Astrocyte of the cerebellum (primary cell): Measurements from ENCODE around the gene PDZD4.

ENCODE experiments used
- DNase-seq: peaks from one replicate; pipeline ENCODE4 v3.0.0-alpha.2; 2011; ENCODE audit warnings: low read depth
- H3K4me3 ChIP-seq: 2 replicates; pipeline ENCODE4 v1.5.1; 2011; ENCODE audit warnings: mild to moderate bottlenecking, low read depth, low read length, moderate library complexity
- in situ Hi-C: cut with HindIII; loops from 2 replicates; pipeline ENCODE4 v1.10.0; 2017; ENCODE audit warnings: low sequenced_read_pairs
- TF ChIP-seq, protein P1 (sequence below): IDR thresholded peaks from 2 replicates; pipeline ENCODE4 v1.5.1; 2012; ENCODE audit warnings: low read length, low read depth, moderate library complexity, mild to moderate bottlenecking; ENCODE audit errors: missing control alignments

Gene PDZD4

DNA sequence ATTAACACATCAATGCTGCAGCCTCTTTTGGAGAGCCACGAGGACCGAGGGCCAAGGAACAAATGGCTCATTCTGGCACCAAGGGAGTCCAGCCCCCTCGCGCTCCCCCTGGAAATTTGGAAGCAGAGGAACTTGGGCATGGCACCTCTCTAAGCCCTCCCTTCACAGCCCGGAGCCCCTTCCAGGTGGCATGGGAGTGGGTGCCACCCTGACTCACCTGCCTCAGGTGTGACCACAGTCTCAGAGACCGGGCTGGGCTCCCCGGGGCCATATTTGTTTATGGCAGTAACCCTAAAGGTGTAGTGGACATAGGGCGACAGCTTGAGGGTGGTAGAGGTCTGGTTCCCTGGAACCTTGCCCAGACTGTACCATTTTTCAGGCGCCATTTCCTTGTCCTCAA is 36.8 kb upstream of the PDZD4 start:
- in situ Hi-C loops, result no loop called here
- TF ChIP-seq, protein P1, sequence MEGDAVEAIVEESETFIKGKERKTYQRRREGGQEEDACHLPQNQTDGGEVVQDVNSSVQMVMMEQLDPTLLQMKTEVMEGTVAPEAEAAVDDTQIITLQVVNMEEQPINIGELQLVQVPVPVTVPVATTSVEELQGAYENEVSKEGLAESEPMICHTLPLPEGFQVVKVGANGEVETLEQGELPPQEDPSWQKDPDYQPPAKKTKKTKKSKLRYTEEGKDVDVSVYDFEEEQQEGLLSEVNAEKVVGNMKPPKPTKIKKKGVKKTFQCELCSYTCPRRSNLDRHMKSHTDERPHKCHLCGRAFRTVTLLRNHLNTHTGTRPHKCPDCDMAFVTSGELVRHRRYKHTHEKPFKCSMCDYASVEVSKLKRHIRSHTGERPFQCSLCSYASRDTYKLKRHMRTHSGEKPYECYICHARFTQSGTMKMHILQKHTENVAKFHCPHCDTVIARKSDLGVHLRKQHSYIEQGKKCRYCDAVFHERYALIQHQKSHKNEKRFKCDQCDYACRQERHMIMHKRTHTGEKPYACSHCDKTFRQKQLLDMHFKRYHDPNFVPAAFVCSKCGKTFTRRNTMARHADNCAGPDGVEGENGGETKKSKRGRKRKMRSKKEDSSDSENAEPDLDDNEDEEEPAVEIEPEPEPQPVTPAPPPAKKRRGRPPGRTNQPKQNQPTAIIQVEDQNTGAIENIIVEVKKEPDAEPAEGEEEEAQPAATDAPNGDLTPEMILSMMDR, result no peak
- no peak overlapping the region for H3K4me3 ChIP-seq
- no peak for DNase-seq

DNA sequence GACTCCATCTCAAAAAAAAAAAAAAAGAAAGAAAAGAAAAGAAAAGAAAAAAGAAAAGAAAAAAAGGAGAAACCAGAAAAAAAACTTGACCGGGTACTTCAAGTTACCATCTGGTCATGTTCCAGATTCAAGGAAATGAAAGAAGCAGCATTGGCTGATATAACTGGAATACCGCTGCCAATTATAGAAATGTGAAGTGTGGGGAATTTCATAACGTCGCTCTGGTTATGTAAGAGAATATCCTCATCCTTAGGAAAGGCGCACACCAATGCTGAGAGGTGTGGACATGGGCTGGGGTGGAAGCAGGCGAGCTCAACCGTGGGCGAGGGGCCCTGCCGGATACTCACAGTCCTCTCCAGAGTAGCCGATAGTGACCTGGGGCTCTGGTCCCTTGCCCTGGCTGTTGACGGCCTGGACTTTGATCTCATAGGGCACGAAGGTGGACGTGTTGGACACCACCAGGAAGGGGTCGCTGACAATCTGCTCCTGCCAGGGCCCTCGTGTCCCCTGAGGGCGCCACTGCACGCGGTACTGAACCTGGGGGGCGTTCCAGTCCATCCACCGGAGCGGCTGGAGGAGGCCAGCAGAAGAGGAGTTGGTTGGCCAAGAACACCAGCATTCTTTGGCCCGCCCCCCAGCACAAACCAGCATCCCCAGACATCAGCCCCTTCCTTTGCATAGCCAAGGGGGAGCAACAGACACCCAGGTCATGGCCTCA is 36.1 kb upstream of the PDZD4 start:
- in situ Hi-C loops, result no loop called here
- TF ChIP-seq, protein P1, result no peak
- no peak overlapping the region for H3K4me3 ChIP-seq
- DNase-seq, result no peak

DNA sequence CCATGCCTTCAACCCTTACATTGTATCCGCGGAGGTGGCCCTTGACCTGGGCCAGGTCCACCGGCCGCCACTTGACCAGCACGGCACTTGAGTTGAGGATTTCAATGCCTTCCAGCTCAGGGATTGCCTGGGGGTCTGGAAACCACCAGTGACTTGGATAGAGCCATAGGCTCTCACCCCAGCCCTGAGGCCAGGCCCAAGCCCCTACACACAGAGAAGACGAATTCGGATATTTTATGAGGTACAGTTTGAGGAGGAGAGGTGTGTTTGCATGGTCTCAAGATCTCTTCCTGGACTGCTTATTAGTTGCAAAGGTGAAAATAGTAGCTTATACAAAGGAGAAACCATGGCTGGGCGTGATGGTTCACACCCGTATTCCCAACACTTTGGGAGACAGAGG is 35.3 kb upstream of the PDZD4 start:
- no peak overlapping the region for H3K4me3 ChIP-seq
- DNase-seq, result no peak
- TF ChIP-seq, protein P1, result no peak
- in situ Hi-C loops, result no loop called here

DNA sequence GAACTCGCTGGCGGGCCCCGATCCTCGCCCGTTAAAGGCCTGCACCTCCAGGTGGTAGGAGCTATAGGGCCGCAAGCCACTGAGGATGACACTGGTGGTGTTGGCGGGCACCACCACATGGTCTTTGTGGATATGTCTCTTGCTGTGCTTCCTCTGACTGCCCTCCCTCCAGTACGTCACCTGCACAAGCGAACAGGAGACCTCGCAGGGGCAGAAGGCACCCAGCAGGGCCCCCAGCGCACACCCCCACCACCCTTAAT is 34.9 kb upstream of the PDZD4 start:
- in situ Hi-C loops, result no loop called here

DNA sequence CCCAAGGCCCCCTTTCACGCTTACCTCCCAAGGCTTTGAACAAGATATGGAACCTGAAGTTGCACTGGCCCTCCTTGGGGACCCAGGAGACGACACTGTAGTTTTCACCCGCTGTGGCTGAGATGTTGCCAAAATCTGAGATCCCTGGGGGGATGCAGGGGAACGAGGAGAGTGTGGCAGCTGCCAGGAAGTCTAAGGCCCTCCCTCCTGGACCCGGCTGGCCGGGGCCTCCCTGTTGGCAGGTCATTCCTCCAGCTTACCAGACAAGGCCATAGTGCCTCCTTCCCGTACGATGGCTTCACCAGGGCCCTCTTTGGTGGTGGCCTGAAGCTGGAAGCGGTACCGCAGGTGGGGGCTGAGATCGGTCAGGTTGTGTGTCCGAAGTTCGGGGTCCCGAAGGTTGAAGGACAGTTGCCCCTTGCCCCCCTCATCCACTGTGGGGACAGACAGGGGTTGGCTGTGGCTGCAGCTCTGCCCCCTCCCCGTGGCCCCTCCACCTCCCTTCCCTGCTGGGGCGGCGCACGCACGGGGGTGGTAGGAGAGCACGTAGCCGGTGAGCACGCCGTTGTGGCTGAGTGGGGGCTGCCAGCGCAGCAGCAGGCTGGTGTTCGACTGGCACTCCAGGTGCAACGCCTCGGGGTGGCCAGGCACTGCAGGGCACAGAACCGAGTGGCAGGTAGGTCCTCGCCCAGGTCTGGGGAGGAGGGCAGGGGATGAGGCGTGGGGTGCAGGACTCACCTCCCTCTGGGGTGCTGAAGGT is 34.4 kb upstream of the PDZD4 start:
- in situ Hi-C loops, result no loop called here
- H3K4me3 ChIP-seq, result no peak overlapping the region
- TF ChIP-seq, protein P1, result no peak
- DNase-seq, result no peak

More for the DNA sequence above, 34.9 kb upstream of the PDZD4 start:
- DNase-seq, result no peak
- no peak overlapping the region for H3K4me3 ChIP-seq
- TF ChIP-seq, protein P1, result no peak

DNA sequence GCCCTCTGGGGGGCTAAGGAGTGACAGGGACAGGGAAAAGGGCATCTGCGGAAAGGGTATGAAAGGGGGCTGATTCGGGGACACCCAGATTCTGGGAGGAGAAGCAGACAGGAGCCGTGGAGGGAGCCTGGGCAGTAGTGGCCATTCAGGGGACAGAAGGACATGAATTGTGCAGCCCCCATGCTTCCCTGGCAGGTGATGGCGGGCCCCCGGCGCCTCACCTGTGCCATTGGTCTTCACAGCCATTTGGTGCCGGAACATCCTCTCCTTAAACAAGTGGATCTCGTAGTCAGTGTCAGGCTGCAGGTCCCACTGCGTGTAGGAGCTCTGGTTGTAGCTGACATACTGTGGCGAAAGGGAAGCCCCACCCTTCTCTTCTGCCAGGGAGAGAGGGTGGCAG is 33.8 kb upstream of the PDZD4 start:
- TF ChIP-seq, protein P1, result no peak
- no peak for DNase-seq

More for the DNA sequence above, 33.8 kb upstream of the PDZD4 start:
- H3K4me3 ChIP-seq, result no peak overlapping the region
- in situ Hi-C loops, result no loop called here
